ENCODE results near the gene TMIGD3.

- TF ChIP-seq, protein P1, sequence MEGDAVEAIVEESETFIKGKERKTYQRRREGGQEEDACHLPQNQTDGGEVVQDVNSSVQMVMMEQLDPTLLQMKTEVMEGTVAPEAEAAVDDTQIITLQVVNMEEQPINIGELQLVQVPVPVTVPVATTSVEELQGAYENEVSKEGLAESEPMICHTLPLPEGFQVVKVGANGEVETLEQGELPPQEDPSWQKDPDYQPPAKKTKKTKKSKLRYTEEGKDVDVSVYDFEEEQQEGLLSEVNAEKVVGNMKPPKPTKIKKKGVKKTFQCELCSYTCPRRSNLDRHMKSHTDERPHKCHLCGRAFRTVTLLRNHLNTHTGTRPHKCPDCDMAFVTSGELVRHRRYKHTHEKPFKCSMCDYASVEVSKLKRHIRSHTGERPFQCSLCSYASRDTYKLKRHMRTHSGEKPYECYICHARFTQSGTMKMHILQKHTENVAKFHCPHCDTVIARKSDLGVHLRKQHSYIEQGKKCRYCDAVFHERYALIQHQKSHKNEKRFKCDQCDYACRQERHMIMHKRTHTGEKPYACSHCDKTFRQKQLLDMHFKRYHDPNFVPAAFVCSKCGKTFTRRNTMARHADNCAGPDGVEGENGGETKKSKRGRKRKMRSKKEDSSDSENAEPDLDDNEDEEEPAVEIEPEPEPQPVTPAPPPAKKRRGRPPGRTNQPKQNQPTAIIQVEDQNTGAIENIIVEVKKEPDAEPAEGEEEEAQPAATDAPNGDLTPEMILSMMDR (IDR thresholded peaks at IDR 0.05; ENCODE audit: borderline replicate concordance, extremely low read depth, low read length, poor library complexity, severe bottlenecking): peak; percentile 22
- no peak for TF ChIP-seq EZH2 (IDR thresholded peaks at IDR 0.05; ENCODE audit: borderline replicate concordance, low read depth, low read length, severe bottlenecking)
These were observed 35.3 kb downstream of the TMIGD3 start for GRCh38 chr1:111467865-111468716.

Measured in DND-41 (cell line).